HG03025 (cell line): Measurements from ENCODE around the gene NRN1L.
"Not testable (repeated sequence)": the region's sequence is repeated elsewhere in the genome, so short reads cannot be mapped to it uniquely, and the experiment has no call there.

ENCODE experiments used
- ATAC-seq: cut with Tn5 transposase; IDR thresholded peaks from one replicate; pipeline ENCODE4 v1.9.1; 2021; ENCODE audit warnings: mild to moderate bottlenecking, moderate library complexity; ENCODE audit not compliant: unreplicated experiment, low FRiP score

Gene NRN1L

DNA sequence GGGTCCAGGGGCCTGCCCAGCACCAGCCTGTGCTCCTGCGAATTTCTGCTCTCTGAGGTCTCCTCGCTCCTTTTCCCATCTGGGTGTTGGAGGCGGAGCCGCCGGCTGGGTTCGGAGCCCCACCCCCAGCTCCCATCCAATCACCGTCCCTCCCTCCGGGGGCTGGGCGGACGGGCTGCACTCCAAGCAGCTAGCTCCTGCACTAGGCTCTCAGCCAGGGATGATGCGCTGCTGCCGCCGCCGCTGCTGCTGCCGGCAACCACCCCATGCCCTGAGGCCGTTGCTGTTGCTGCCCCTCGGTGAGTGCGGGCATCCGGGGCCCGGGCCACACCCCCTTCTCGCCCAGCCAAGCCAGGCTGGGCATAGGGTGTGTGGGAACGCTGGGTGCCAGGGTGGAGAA is at the start of gene NRN1L:
Gene NRN1L (plus strand): TSS at position 202 of the 400 bp plus-strand sequence. CDS start 19 bp downstream, at position 221.
- ATAC-seq, result no peak

DNA sequence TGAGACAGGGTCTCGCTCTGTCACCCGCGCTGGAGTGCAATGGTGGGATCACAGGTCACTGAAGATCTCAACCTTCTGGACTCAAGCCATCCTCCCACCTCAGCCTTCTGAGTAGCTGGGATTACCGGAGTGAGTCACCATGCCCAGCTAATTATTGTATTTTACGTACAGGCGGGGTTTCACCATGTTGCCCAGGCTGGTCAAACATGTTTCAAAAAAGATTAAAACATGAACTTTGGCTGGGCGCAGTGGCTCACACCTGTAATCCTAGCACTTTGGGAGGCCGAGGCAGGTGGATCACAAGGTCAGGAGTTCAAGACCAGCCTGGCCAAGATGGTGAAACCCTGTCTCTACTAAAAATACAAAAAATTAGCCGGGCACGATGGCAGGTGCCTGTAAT is 47.5 kb upstream of the NRN1L start:
- not testable (repeated sequence) for ATAC-seq

DNA sequence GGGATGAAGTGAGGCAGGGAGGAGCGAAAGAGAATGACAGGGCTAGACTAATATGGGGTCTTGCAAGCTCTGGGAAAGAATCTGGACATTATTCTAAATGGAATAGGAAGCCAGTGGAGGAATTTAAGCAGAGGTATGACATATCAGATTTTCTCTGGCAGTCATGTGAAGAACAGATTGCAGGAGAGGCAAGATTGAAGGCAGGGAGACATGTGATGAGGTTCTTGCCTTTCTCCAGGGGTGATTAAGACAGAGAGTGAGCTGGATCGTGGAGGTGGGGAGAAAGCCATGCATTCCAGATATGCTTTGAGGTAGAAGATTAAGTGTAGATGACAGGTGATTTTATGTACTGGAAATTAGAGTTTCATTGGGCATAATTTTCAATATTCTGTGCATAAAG is 46.9 kb upstream of the NRN1L start:
- no peak for ATAC-seq

DNA sequence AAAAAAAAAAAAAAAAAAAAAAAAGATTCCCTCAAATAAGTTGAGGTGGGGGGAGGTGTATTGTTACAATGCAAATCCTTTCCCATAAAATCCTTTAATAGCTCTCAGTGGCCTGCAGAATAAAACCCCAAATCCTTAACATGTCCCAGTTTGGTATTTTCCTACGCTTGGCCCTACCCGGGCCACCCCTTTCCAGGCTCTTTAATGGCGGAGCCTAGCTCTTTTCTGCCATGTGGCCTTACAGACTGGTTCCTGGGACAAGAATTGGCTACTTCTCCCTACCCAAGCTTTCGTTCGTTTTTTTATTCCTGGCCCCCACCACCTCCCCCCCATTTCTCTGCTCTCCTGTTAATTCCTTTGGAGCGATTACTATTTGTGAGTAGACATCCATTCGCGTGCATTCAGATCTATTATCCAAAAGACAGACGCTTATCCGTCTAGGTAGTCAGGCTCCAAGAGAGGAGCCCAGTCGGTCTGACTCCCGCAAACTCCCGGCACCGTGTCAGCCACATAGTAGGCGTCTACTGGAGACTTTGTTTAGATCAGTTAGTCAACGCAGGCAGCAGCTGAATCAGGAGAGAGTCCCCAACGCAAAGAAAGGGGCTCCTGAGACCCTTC is 43.4 kb upstream of the NRN1L start:
- ATAC-seq, result no peak

DNA sequence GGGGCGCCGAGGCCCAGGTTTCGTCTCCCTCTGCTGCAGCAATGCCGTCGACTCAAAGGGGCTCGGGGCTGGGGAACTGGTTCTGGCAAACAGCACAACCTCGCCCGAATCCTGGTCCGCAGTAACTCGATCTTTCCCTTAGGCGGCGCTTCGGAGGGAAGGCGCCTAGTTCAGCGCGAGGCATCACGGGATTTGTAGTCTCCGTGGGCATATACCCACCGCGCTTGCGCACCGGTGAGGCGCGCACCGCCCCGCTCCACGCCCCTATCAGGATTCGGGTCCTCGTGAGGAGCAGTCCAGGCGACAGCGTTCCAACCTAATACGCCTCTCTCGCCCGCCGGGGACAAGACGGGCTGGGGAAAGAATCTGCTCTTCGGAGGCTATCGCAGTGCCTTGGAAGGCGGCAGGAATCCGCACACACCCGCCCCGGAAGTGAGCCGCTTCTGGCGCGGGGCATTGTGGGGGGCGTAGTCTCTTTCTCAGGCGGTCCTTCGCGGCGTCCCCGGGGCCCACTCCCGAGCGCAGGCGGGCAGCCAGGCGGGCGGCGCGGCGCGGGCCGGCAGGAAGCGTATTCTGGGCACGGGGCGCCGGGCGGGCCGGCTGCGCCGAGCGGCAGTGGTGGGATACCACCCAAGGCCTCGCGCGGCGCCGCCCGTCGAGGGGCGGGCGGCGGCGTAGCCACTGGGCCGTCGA is 42.7 kb upstream of the NRN1L start, which contains the start of gene THAP11:
Gene THAP11 (plus strand): TSS at position 505 of the 693 bp plus-strand sequence. CDS start 235 bp downstream, outside the sequence.
- peak; percentile 41 for ATAC-seq

DNA sequence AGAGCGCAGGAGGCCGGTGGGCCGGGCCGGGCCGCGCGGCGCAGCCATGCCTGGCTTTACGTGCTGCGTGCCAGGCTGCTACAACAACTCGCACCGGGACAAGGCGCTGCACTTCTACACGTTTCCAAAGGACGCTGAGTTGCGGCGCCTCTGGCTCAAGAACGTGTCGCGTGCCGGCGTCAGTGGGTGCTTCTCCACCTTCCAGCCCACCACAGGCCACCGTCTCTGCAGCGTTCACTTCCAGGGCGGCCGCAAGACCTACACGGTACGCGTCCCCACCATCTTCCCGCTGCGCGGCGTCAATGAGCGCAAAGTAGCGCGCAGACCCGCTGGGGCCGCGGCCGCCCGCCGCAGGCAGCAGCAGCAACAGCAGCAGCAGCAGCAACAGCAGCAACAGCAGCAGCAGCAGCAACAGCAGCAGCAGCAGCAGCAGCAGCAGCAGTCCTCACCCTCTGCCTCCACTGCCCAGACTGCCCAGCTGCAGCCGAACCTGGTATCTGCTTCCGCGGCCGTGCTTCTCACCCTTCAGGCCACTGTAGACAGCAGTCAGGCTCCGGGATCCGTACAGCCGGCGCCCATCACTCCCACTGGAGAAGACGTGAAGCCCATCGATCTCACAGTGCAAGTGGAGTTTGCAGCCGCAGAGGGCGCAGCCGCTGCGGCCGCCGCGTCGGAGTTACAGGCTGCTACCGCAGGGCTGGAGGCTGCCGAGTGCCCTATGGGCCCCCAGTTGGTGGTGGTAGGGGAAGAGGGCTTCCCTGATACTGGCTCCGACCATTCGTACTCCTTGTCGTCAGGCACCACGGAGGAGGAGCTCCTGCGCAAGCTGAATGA is 42.0 kb upstream of the NRN1L start:
- peak; percentile 1 for ATAC-seq

DNA sequence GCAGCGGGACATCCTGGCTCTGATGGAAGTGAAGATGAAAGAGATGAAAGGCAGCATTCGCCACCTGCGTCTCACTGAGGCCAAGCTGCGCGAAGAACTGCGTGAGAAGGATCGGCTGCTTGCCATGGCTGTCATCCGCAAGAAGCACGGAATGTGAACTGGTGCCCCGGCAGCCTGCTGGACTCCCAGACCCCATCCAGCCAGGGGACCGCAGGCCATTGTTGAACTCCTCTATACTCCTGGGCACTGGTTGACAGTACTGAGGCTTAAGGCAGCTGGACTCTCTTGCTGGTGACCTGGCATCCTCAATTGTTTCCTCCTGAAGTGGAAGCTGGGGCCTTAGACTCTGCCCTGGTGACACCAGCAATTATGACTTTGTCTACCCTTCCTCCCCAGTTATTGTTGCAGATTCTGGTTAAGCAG is 41.3 kb upstream of the NRN1L start:
- no peak for ATAC-seq

DNA sequence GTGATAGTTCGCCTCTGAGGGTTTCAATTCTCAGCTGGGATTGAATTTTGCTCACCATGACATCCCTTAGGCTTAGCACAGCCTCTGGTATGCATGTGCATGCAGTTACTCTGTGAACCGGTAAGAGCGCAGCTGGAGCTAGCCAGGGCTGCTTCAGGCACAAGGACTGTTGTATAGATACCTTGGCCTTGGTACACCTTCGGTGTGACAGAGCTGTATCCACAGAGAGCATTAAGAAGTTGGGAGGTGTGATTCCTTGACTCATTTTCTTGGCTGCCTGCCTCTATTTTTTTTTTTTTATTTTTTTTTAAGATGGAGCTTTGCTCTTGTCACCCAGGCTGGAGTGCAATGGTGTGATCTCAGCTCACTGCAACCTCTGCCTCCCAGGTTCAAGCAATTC is 40.2 kb upstream of the NRN1L start:
- no peak for ATAC-seq

DNA sequence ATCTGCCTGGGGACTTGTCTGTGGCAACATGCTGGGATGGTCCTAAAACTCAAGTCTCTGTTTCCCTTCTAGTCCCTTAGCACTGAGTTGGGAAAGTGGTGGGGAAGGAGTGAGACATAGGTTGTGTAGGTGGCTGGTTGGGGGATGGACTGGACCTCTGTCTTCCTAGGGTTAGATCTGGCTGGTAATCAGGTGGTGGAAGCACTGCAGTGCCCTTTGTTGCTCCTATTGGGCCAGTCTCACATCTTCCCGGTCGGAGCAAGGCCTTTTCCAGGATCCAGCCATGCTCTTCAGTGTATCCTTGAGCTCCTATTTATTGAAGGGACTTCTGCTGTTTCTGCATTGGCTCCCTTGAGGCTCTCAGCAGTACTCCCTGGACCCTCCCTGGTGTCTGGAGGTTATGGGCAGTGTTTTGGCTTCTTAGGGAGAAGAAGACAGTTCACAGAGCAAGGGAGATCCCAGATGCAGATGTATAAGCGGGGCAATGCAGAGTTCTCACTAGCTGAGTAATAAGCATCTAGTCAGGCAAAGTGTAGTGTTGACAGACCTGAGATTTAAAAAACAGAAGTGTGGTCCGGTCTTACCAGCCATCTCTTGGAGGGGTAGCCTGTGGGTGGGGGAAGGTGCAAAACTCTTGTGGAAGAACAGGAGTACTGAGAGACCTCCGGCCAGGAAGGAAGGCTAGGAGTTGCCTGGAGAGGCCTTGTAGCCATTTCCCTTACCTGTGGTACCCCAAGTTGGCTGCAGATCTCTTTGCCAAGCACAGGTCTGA is 39.2 kb upstream of the NRN1L start:
- ATAC-seq, result no peak

DNA sequence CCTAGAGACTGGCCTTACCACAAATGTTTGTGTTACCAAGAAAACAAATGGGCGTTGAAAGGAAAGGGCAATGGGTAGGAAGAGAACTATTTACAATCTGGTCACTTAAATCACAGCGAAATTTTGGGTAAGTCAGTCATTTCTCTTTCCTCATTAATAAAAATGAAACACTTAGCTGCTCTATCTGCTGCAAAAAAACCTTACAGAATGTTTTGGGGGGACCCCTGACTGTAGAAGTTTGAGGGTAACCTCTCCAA is 38.7 kb upstream of the NRN1L start:
- no peak for ATAC-seq

DNA sequence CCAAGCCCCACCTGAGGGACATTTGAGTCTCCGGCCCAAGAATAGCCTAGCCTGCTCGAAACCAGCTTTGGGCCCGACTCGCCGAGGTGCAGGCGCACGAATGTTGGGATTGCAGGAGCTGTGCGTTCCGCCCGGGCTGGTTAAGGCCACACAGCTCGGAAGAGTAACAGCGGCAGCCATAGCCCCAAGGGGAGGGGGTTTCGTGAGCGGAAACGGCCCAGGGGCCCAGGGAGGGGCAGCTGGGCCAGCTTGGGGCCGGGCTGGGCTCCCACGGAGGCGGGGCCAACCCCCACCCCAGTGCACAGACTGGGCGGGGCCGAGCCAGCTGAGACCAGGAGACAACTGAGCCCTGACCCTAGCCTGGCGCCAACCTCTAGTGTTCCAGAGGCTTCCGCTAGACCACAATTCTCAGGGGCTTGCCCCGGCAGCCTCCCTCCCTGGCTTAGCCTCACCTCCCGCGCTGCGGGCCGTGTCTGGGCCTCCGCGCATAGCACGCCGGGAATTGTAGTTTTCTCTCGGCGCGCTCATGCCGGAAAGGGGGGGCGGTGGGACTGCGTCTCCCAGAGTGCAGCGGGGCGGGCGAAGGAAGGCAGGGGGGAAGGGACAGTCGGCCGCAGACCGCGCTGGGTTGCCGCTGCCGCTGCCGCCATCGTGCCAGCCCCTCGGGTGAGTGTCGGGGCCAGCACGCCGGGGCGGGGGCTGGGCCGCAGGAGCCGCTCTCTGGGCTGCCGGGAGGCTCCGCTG is 38.2 kb upstream of the NRN1L start, which contains the start of gene NUTF2:
Gene NUTF2 (plus strand): TSS at position 614 of the 744 bp plus-strand sequence. CDS start 18,198 bp downstream, outside the sequence.
- ATAC-seq, result peak; percentile 48

DNA sequence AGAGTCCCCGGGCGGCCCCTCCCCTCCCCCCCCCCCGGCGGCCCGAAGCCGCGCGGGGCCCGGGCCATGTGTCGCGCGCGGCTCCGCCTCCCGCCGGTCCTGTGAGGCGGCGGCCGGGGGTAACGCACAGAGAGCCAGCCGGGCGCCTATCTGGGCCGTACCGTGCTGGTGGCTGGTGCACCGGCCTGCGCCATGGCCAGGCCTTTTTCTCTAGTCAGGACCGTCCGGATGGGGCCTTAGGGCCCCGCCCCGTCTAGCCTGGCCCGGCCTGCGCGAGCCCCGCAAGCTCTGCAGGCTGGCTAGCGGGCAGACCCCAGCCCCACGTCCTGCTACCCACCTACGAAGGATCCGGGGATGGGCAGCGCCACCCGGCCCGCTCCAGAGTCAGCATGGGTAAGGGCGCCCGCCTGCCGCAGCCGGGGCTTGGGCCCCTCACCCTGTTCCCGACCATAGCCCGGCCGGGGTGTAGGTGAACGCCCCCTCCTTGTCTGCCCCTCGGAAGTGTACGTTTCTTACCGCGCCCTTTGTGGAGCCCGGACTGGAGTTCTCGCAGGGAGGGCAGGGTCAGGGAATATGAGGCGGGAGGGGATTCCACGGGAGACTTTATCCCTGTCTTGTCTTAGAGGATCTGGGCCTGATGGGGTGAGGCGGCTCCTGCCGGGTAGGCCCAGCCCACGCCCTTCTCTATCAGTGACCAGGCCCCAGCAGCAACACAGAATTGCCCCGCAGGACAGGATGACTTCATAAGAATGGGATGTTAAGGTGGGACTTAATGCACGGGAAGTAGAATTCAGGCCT is 37.4 kb upstream of the NRN1L start, which contains the start of gene CENPT:
Gene CENPT (minus strand): TSS at position 630 of the 798 bp plus-strand sequence. CDS start 13,834 bp downstream, outside the sequence.
- ATAC-seq, result peak; percentile 34

DNA sequence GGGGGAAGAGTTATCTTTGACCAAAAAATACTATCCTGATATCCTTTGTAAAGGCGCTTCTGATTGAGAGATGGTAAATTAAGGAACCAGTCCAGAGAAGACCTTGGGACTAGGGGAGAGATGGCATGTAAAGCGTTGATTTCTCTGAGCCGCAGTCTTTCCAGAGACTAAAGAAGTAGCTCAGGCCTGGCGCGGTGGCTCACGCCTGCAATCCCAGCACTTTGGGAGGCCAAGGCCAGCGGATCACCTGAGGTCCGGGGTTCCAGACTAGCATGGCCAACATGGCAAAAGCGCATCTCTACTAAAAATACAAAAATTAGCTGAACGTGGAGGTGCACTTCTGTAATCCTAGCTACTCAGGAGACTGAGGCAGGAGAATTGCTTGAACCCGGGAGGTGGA is 36.6 kb upstream of the NRN1L start:
- ATAC-seq, result no peak

DNA sequence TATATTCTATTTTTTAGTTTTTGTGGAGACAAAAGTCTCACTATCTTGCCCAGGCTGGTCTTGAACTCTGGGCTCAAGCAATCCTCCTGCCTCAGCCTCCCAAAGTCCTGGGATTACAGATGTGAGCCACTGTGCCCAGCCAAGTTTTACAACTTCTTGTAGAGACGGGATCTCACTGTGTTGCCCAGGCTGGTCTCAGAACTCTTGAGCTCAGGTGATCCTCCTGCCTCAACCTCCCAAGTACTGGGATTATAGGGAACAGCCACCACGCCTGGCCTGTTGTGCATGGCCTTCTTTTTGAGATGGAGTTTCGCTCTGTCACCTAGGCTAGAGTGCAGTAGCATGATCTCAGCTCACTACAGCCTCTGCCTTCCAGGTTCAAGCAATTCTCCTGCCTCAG is 31.0 kb upstream of the NRN1L start:
- no peak for ATAC-seq

DNA sequence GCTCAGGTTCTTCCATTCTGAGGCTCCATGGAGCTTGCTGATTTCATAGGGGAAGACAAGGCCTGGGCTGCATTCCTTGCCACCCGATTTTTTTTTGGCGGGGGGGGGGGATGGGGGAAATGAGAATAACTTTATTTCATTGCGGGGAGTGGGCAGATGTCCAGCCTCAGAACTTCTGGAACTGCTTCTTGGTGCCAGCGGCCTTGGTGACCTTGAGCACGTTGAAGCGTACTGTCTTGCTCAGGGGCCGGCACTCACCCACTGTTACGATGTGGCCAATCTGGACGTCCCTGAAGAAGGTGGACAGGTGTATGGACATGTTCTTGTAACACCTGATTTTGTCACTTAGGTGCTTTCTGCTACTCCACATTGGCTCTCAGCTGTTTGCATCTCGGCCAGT is 28.9 kb upstream of the NRN1L start:
- no peak for ATAC-seq

DNA sequence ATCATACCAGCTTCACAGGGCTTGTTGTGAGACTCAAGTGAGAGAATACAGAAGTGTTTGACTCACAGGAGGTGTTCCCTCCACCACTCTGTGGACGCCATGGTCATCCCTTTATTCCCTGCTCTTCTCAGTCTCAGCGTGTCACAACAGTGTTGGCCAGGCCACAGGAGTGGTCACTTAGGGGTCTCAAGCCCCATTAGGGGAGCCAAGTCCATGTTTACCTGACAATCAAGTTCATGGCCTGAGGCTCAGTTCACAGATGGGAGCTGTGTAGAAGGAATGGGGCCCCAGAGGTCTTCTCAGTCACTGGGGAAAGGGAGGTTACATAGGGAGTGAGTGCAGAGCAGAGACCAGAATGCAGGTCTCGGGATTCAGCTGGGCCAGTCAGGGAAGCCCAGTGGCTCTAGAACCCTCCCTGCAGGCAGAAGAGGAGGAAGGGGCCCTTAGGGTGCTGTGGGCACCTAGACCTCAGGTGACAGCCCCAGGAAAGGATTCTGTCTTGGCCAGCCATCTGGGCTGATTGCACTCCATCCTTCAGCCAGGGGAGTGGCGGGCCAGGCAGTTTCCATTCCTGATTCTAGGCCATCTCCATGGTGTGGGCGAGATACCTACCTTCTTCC is 27.6 kb upstream of the NRN1L start:
- ATAC-seq, result no peak

DNA sequence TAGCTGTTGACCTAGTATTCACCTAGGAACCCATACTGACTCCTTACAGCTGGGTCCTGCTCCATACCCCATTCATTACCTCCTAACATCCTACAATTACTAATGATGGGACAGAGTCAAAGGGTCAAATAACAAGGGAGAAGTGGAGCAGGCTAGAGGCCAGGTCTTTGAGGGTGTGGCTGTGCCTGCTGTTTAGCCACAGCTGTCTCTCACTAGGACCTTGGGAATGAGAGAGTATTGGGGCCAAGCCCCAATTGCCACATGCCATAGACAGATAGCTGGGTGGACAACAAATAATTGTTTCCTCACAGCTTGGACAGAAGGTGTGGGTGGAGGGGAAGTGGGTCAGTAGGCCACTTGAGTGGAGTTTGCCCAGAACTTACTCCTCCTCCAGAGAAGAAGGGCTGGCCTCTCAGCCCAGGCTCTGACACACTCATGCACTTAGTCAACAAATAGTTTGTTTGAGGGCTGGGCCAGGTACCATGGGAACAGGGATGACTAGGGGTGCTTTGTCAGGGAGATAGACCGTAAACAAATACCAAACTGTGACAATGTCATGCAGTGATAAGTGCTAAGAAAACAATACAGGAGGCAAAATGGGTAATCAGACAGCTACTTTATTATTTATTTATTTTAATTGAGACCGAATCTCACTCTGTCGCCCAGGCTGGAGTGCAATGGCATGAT is 27.0 kb upstream of the NRN1L start:
- no peak for ATAC-seq

DNA sequence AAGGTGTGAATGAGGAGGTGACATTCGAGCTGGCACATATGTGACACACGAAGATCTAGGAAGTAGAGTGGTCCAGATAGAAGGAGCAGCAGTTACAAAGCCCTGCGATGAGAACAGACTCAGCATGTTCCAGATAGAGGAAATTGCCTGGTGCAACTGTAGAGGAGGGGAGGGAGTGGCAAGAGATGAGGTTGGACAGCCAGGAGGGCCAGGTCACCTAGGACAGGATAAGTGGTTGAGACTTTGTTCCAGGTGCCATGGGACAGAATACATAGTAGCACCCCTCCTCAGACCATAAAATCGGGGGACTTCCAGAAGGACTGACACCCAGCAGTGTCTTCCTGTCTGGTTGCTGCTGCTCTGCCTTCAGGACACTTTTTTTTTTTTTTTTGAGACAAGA is 26.2 kb upstream of the NRN1L start:
- no peak for ATAC-seq
